PC-9 (cell line): ENCODE measurements around the gene VCAM1.

ENCODE experiments used
- CTCF ChIP-seq: fragments of 200-600 bp; sonication (generic); conservative IDR thresholded peaks from 2 replicates; pipeline ENCODE4 v1.6.1; 2017; ENCODE audit warnings: mixed run types, antibody characterized with exemption, mild to moderate bottlenecking, moderate library complexity
- EZH2 ChIP-seq: fragments of 200-600 bp; sonication (generic); IDR thresholded peaks from 2 replicates; pipeline ENCODE4 v1.8.0; 2017; ENCODE audit warnings: antibody characterized with exemption, low read depth

- no peak for TF ChIP-seq CTCF
- TF ChIP-seq EZH2 = no peak
Measured at GRCh38 chr1:100767176-100767890, 47.8 kb downstream of the VCAM1 start.
